ENCODE results near the gene GPR143. TPM values are rescaled to one million over a fixed set of nuclear protein-coding genes. Genes with fewer than 3 reads are reported as not detected.

Gene GPR143
- total RNA-seq, 1 donor from 2014 or later = 7.1 TPM

GRCh38 chrX:9687899-9688298 lies 77.7 kb downstream of the GPR143 start:
- Mint-ChIP-seq H3K9me3 (ENCODE audit: low read depth) (peaks cover 12% of the 10 kb centered on the region), H3K4me1 (ENCODE audit: low read depth) (no peaks in the 10 kb centered on the region), H3K4me3 (ENCODE audit: low read depth) (no peak overlapping the region), H3K27me3 (no peaks in the 10 kb centered on the region), H3K27ac (no peak overlapping the region), H3K36me3 (ENCODE audit: insufficient read depth) (peaks cover 14% of the 10 kb centered on the region)
- TF ChIP-seq CTCF (IDR thresholded peaks at IDR 0.05; ENCODE audit: unreplicated experiment) = no peak
- DNase-seq (ENCODE audit: low spot score, unreplicated experiment) = no peak

- Mint-ChIP-seq H3K27me3 (no peaks in the 10 kb centered on the region), H3K4me1 (ENCODE audit: low read depth) (peaks cover 2% of the 10 kb centered on the region), H3K4me3 (ENCODE audit: low read depth) (no peak overlapping the region), H3K9me3 (ENCODE audit: low read depth) (peaks cover 13% of the 10 kb centered on the region), H3K36me3 (ENCODE audit: insufficient read depth) (peaks cover 12% of the 10 kb centered on the region), H3K27ac (no peak overlapping the region)
- no peak for TF ChIP-seq CTCF (IDR thresholded peaks at IDR 0.05; ENCODE audit: unreplicated experiment)
- DNase-seq (ENCODE audit: low spot score, unreplicated experiment) = no peak
Measured at GRCh38 chrX:9683350-9683749, 82.3 kb downstream of the GPR143 start.

GRCh38 chrX:9682861-9683260 lies 82.8 kb downstream of the GPR143 start:
- Mint-ChIP-seq H3K36me3 (ENCODE audit: insufficient read depth) (peaks cover 13% of the 10 kb centered on the region), H3K4me3 (ENCODE audit: low read depth) (no peak overlapping the region), H3K27me3 (no peaks in the 10 kb centered on the region), H3K27ac (no peak overlapping the region), H3K4me1 (ENCODE audit: low read depth) (peaks cover 2% of the 10 kb centered on the region), H3K9me3 (ENCODE audit: low read depth) (peaks cover 16% of the 10 kb centered on the region)
- no peak for DNase-seq (ENCODE audit: low spot score, unreplicated experiment)
- no peak for TF ChIP-seq CTCF (IDR thresholded peaks at IDR 0.05; ENCODE audit: unreplicated experiment)

- H3K27ac Mint-ChIP-seq = no peak overlapping the region
- peaks cover 18% of the 10 kb centered on the region for H3K9me3 Mint-ChIP-seq (ENCODE audit: low read depth)
- no peak for DNase-seq (ENCODE audit: low spot score, unreplicated experiment)
Measured at GRCh38 chrX:9682456-9682855, 83.2 kb downstream of the GPR143 start.

GRCh38 chrX:9681422-9681821 lies 84.2 kb downstream of the GPR143 start:
- no peaks in the 10 kb centered on the region for H3K27me3 Mint-ChIP-seq
- H3K36me3 Mint-ChIP-seq (ENCODE audit: insufficient read depth) = peaks cover 22% of the 10 kb centered on the region
- H3K27ac Mint-ChIP-seq = no peak overlapping the region
- H3K4me3 Mint-ChIP-seq (ENCODE audit: low read depth) = no peak overlapping the region
- H3K9me3 Mint-ChIP-seq (ENCODE audit: low read depth) = peaks cover 23% of the 10 kb centered on the region
- no peak for TF ChIP-seq CTCF (IDR thresholded peaks at IDR 0.05; ENCODE audit: unreplicated experiment)
- DNase-seq (ENCODE audit: low spot score, unreplicated experiment) = no peak
- H3K4me1 Mint-ChIP-seq (ENCODE audit: low read depth) = peaks cover 2% of the 10 kb centered on the region

More at GRCh38 chrX:9682456-9682855, 83.2 kb downstream of the GPR143 start:
- peak; percentile 41 for TF ChIP-seq CTCF (IDR thresholded peaks at IDR 0.05; ENCODE audit: unreplicated experiment)
- Mint-ChIP-seq H3K4me1 (ENCODE audit: low read depth) (peaks cover 2% of the 10 kb centered on the region), H3K27me3 (no peaks in the 10 kb centered on the region), H3K36me3 (ENCODE audit: insufficient read depth) (peaks cover 15% of the 10 kb centered on the region), H3K4me3 (ENCODE audit: low read depth) (no peak overlapping the region)
